Gastrocnemius medialis (tissue), 4 donors: ENCODE data around the gene ADAM22. TPM values are rescaled to one million over a fixed set of nuclear protein-coding genes. Genes with fewer than 3 reads are reported as not detected.

Experiments
- ATAC-seq, 2 donors: fragments of 150-250 bp; one replicate each; pipeline ENCODE4 v1.9.1; 2016
- DNase-seq, 2 donors: peaks; one replicate each; pipeline ENCODE4 v3.0.0-alpha.2; 2019
- H3K27ac ChIP-seq, 4 donors: fragments of 200-600 bp; sonication (generic); 1 replicate in 1 of 4; 2 replicates in 3 of 4; pipeline ENCODE4 v1.5.1; 2016 to 2018; ENCODE audit warnings: mild to moderate bottlenecking in 2 of 4, moderate library complexity in 1 of 4
- H3K27me3 ChIP-seq, 3 donors: fragments of 200-600 bp; sonication (generic) in 2 of 3; 1 replicate in 1 of 3; 2 replicates in 2 of 3; pipeline versions ENCODE4 v1.5.1 to v1.6.0; 2016 to 2019; ENCODE audit warnings: mild to moderate bottlenecking in 1 of 3, moderate library complexity in 1 of 3
- H3K36me3 ChIP-seq, 2 donors: fragments of 200-600 bp; sonication (generic) in 1 of 2; one replicate each; pipeline ENCODE4 v1.5.1; 2017 to 2018
- H3K4me1 ChIP-seq, 2 donors: fragments of 200-600 bp; sonication (generic) in 1 of 2; one replicate each; pipeline ENCODE4 v1.5.1; 2016 to 2017; ENCODE audit warnings: mild to moderate bottlenecking in 2 of 2
- H3K4me3 ChIP-seq, 4 donors: fragments of 200-600 bp; sonication (generic) in 3 of 4; 1 replicate in 1 of 4; 2 replicates in 3 of 4; pipeline ENCODE4 v1.5.1; 2016 to 2019; ENCODE audit warnings: mild to moderate bottlenecking in 2 of 4
- H3K9me3 ChIP-seq, 3 donors: fragments of 200-600 bp; sonication (generic) in 2 of 3; 1 replicate in 1 of 3; 2 replicates in 2 of 3; pipeline ENCODE4 v1.5.1; 2016 to 2019
- POLR2A ChIP-seq, 2 donors: fragments of 450-650 bp; IDR thresholded peaks; one replicate each; pipeline ENCODE4 v1.6.1; 2017; ENCODE audit warnings: antibody characterized with exemption in 2 of 2, mild to moderate bottlenecking in 2 of 2, moderate library complexity in 2 of 2
- in situ Hi-C, 4 donors: fragments of 200-750 bp; cut with MboI; loops; one replicate each; pipeline versions ENCODE4 v1.15.0 to v1.8.0; 2017; ENCODE audit warnings: low sequenced_read_pairs in 4 of 4
- intact Hi-C: fragments of 100-400 bp; cut with DNase I; formaldehyde crosslinking; loops from one replicate; pipeline ENCODE4 v1.15.1; 2023; ENCODE audit warnings: low total_unique reads
- total RNA-seq, 4 donors: library from RNA; depleted of rRNA; stranded (reverse); fragments of >200 nt; gene quantifications; one replicate each; pipeline versions ENCODE4 v1.1.0 to v1.2.3, GENCODE V29; 2016
- TF ChIP-seq, protein P1 (sequence below), 5 experiments: fragments of 450-650 bp in 3 of 5; fragments of 200-600 bp in 2 of 5; sonication (generic) in 2 of 5; IDR thresholded peaks in 4 of 5; conservative IDR thresholded peaks in 1 of 5; 1 replicate in 4 of 5; 2 replicates in 1 of 5; pipeline ENCODE4 v1.5.1; 2016 to 2019; ENCODE audit warnings: antibody characterized with exemption in 5 of 5, mild to moderate bottlenecking in 3 of 5, moderate library complexity in 3 of 5

Gene ADAM22
- total RNA-seq, 4 donors from 2014 or later = 0.07 to 0.31 (median 0.14) TPM

DNA sequence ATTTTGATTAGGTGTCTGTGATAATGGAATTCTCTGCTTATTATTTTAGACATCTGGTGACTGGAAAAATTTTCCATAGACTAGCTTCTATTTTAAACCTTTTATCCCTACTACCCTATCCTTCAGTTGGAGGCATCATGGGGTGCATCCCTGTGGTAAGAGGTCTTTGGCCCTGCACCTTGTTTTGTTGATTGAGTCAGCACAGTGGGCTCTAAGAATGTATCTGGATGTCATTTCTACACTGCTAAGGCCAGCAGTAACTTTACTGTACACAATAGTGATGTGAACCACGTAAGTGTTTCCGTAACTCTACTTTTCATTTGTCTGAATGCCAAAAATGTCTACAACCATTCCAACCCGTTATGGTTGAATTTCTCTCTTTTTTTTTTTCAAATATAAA lies 75.6 kb downstream of the ADAM22 start:
- DNase-seq (no peak), ATAC-seq (no peak)
- H3K36me3 ChIP-seq = no peaks in the 10 kb centered on the region
- in situ Hi-C loops (no loop called here), intact Hi-C loops (no loop called here)
- TF ChIP-seq POLR2A (IDR thresholded peaks at IDR 0.05) = no peak
- H3K9me3 ChIP-seq = no peaks in the 10 kb centered on the region
- H3K27ac ChIP-seq = no peak overlapping the region
- H3K4me3 ChIP-seq = no peak overlapping the region
- H3K4me1 ChIP-seq = no peaks in the 10 kb centered on the region
- no peaks in the 10 kb centered on the region for H3K27me3 ChIP-seq

DNA sequence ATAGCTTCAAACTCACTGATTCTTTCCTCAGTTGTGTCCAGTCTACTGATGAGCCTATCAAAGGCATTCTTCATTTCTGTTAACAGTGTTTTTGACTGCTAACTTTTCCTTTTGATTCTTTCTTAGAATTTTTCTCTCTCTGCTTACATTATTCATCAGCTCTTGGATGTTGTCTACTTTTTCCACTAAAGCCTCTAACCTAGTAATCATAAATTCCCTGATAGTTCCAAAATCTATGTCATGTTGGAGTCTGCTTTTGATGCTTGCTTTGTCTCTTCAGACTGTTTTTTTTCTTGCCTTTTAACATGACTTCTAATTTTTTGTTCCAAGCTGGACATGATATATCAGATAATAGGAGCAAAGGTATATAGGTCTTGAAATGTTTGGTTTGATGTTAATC lies 78.0 kb downstream of the ADAM22 start:
- Histone ChIP-seq H3K36me3 (no peaks in the 10 kb centered on the region), H3K4me3 (no peak overlapping the region), H3K27me3 (no peaks in the 10 kb centered on the region), H3K4me1 (no peaks in the 10 kb centered on the region), H3K9me3 (no peaks in the 10 kb centered on the region), H3K27ac (no peak overlapping the region)
- in situ Hi-C loops = no loop called here
- ATAC-seq (no peak), DNase-seq (no peak)
- intact Hi-C loops = no loop called here
- TF ChIP-seq, protein P1, sequence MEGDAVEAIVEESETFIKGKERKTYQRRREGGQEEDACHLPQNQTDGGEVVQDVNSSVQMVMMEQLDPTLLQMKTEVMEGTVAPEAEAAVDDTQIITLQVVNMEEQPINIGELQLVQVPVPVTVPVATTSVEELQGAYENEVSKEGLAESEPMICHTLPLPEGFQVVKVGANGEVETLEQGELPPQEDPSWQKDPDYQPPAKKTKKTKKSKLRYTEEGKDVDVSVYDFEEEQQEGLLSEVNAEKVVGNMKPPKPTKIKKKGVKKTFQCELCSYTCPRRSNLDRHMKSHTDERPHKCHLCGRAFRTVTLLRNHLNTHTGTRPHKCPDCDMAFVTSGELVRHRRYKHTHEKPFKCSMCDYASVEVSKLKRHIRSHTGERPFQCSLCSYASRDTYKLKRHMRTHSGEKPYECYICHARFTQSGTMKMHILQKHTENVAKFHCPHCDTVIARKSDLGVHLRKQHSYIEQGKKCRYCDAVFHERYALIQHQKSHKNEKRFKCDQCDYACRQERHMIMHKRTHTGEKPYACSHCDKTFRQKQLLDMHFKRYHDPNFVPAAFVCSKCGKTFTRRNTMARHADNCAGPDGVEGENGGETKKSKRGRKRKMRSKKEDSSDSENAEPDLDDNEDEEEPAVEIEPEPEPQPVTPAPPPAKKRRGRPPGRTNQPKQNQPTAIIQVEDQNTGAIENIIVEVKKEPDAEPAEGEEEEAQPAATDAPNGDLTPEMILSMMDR (IDR thresholded peaks at IDR 0.05 in 4 of 5, conservative IDR thresholded peaks at IDR 0.05 in 1 of 5) = no peak
- no peak for TF ChIP-seq POLR2A (IDR thresholded peaks at IDR 0.05)

DNA sequence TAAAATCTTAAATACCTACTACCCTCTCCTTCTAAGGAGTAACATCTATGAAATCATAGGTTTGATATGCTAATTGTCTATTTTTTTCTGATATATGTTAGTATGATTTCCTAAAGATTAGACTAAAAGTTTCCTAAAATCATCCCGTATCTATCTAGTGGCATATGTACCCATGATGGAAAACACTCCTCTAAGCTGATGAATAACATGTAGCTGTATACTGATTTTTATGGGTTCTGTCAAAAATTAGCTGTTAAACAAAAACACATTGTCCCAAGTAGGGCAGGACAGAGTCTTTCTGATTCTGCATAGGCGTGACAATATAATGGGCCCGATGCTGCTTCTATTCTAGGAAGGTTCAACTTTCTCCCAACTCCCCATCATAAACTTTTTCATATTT lies 79.9 kb downstream of the ADAM22 start:
- Histone ChIP-seq H3K27ac (no peak overlapping the region), H3K4me1 (no peaks in the 10 kb centered on the region), H3K27me3 (no peaks in the 10 kb centered on the region), H3K9me3 (no peaks in the 10 kb centered on the region), H3K36me3 (no peaks in the 10 kb centered on the region), H3K4me3 (no peak overlapping the region)
- in situ Hi-C loops = no loop called here
- DNase-seq = no peak
- TF ChIP-seq, protein P1 (IDR thresholded peaks at IDR 0.05 in 4 of 5, conservative IDR thresholded peaks at IDR 0.05 in 1 of 5) = no peak
- TF ChIP-seq POLR2A (IDR thresholded peaks at IDR 0.05) = no peak
- intact Hi-C loops = no loop called here
- no peak for ATAC-seq

DNA sequence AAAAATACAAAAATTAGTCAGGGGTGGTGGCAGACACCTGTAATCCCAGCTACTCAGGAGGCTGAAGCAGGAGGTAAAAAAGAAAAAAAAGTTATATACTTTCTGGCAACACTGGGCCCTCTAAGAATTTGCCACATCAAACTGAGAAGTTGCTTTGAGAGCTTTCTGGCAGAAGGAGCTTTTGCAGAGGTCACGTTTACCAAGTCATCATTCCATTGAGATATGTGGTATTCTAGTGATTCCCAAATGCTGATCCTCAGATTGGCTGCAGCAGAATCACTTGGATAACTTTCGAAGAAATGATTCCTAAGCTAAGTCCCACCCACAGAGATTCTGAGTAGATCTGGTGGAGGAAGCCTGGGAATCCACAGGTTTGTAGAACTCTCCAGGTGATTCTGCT lies 80.5 kb downstream of the ADAM22 start:
- no peaks in the 10 kb centered on the region for H3K36me3 ChIP-seq
- in situ Hi-C loops = no loop called here
- no peak overlapping the region for H3K27ac ChIP-seq
- no peaks in the 10 kb centered on the region for H3K9me3 ChIP-seq
- no peak for DNase-seq
- no peaks in the 10 kb centered on the region for H3K4me1 ChIP-seq
- intact Hi-C loops = no loop called here
- TF ChIP-seq, protein P1 (IDR thresholded peaks at IDR 0.05 in 4 of 5, conservative IDR thresholded peaks at IDR 0.05 in 1 of 5) = no peak
- TF ChIP-seq POLR2A (IDR thresholded peaks at IDR 0.05) = no peak
- H3K27me3 ChIP-seq = no peaks in the 10 kb centered on the region
- ATAC-seq = no peak
- no peak overlapping the region for H3K4me3 ChIP-seq

DNA sequence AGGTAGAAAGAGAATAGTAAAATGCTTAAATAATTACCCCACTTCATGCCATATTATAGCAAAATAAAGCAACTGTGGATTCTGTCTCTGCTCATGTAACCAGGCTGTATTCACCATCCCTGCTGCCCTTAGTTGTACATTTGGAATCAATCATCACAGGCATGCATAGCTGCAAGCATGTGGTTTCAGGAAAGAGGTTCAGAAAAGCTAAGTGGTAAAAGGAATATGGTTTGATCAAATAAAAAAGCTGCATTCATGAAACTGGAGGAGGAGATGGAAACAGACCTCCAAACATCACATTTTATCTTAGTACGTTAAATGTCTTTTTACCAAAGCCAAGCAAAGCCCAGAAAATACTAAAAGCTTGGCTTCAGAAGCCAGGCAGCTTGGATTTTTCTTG lies 81.3 kb downstream of the ADAM22 start:
- TF ChIP-seq, protein P1 (IDR thresholded peaks at IDR 0.05 in 4 of 5, conservative IDR thresholded peaks at IDR 0.05 in 1 of 5) = no peak
- no peak for TF ChIP-seq POLR2A (IDR thresholded peaks at IDR 0.05)
- intact Hi-C loops = no loop called here
- H3K27ac ChIP-seq = no peak overlapping the region
- H3K4me1 ChIP-seq = no peaks in the 10 kb centered on the region
- H3K9me3 ChIP-seq = no peaks in the 10 kb centered on the region
- no peaks in the 10 kb centered on the region for H3K36me3 ChIP-seq
- no peaks in the 10 kb centered on the region for H3K27me3 ChIP-seq
- DNase-seq = no peak
- ATAC-seq = no peak
- in situ Hi-C loops = no loop called here
- H3K4me3 ChIP-seq = no peak overlapping the region
